Astrocyte (in vitro differentiated cells and primary cell): Measurements from ENCODE around the gene PXK.

Source experiments
- CTCF ChIP-seq: IDR thresholded peaks from 2 replicates; pipeline ENCODE4 v1.5.1; 2011; ENCODE audit warnings: low read depth, mild to moderate bottlenecking, inconsistent platforms, low read length, moderate library complexity; ENCODE audit not compliant: insufficient read depth
- EZH2 ChIP-seq: IDR thresholded peaks from 2 replicates; pipeline ENCODE4 v1.6.1; 2012; ENCODE audit warnings: mild to moderate bottlenecking, low read length, inconsistent platforms; ENCODE audit not compliant: insufficient read depth

GRCh38 chr3:58331593-58332152 is 1.0 kb upstream of the PXK start:
- TF ChIP-seq CTCF (no peak), EZH2 (no peak)
